GM23338 (cell line): ENCODE results near the gene GM2A. TPM values are rescaled to one million over a fixed set of nuclear protein-coding genes. Genes with fewer than 3 reads are reported as not detected.

Source experiments
- ATAC-seq: fragments of 200-7000 bp; cut with Tn5 transposase; 3 replicates; pipeline ENCODE4 v1.9.1; 2020
- DNase-seq: peaks from one replicate; pipeline ENCODE4 v3.0.0-alpha.2; 2015; ENCODE audit warnings: low spot score
- H2AFZ ChIP-seq: fragments of 200-600 bp; sonication (generic); 2 replicates; pipeline ENCODE4 v1.8.0; 2016; ENCODE audit warnings: antibody characterized with exemption, mild to moderate bottlenecking, moderate library complexity
- H3F3A ChIP-seq: fragments of 200-600 bp; sonication (generic); replicated peaks from 2 replicates; pipeline ENCODE4 v1.8.0; 2017; ENCODE audit warnings: antibody characterized with exemption, mixed run types, low read depth
- H3K27ac ChIP-seq: fragments of 200-600 bp; sonication (generic); 2 replicates; pipeline ENCODE4 v1.6.1; 2016; ENCODE audit warnings: low read depth
- H3K27me3 ChIP-seq: fragments of 200-600 bp; sonication (generic); 2 replicates; pipeline ENCODE4 v1.8.0; 2016; ENCODE audit warnings: mild to moderate bottlenecking, mixed run types, moderate library complexity; ENCODE audit not compliant: insufficient read depth
- H3K36me3 ChIP-seq: fragments of 200-600 bp; sonication (generic); 2 replicates; pipeline ENCODE4 v1.8.0; 2016; ENCODE audit warnings: mild to moderate bottlenecking; ENCODE audit not compliant: insufficient read depth
- H3K4me1 ChIP-seq: fragments of 200-600 bp; sonication (generic); 2 replicates; pipeline ENCODE4 v1.8.0; 2016; ENCODE audit warnings: mild to moderate bottlenecking, moderate library complexity; ENCODE audit not compliant: insufficient read depth
- H3K4me2 ChIP-seq: fragments of 200-600 bp; sonication (generic); 2 replicates; pipeline ENCODE4 v1.7.1; 2017; ENCODE audit warnings: mixed run types
- H3K4me3 ChIP-seq: fragments of 200-600 bp; sonication (generic); 2 replicates; pipeline ENCODE4 v1.6.1; 2016; ENCODE audit warnings: mixed run types
- H3K79me2 ChIP-seq: fragments of 200-600 bp; sonication (generic); replicated peaks from 2 replicates; pipeline ENCODE4 v1.8.0; 2017; ENCODE audit warnings: mild to moderate bottlenecking; ENCODE audit not compliant: insufficient read depth
- H3K9me2 ChIP-seq: fragments of 200-600 bp; sonication (generic); 2 replicates; pipeline ENCODE4 v1.8.0; 2017; ENCODE audit not compliant: insufficient read depth
- H4K20me1 ChIP-seq: fragments of 200-600 bp; sonication (generic); replicated peaks from 2 replicates; pipeline ENCODE4 v1.8.0; 2017; ENCODE audit warnings: mild to moderate bottlenecking; ENCODE audit not compliant: insufficient read depth
- H3K27ac Mint-ChIP-seq: 2 replicates; pipeline ENCODE4 v1.8.0; 2020; ENCODE audit warnings: inconsistent platforms, mild to moderate bottlenecking, moderate library complexity, mixed read lengths
- H3K27me3 Mint-ChIP-seq: 3 replicates; pipeline ENCODE4 v1.8.0; 2022; ENCODE audit warnings: low read depth, mild to moderate bottlenecking, moderate library complexity, mixed read lengths, inconsistent platforms; ENCODE audit not compliant: insufficient read depth, poor library complexity
- H3K36me3 Mint-ChIP-seq: 3 replicates; pipeline ENCODE4 v1.8.0; 2021; ENCODE audit warnings: low read depth, mild to moderate bottlenecking, inconsistent platforms, moderate library complexity, mixed read lengths
- H3K4me1 Mint-ChIP-seq: 3 replicates; pipeline ENCODE4 v1.8.0; 2020; ENCODE audit warnings: mild to moderate bottlenecking, inconsistent platforms, mixed read lengths
- H3K4me3 Mint-ChIP-seq: 3 replicates; pipeline ENCODE4 v1.8.0; 2021; ENCODE audit warnings: moderate library complexity, mild to moderate bottlenecking, inconsistent platforms, mixed read lengths
- H3K9me3 Mint-ChIP-seq: 3 replicates; pipeline ENCODE4 v1.8.0; 2020; ENCODE audit warnings: moderate library complexity, mild to moderate bottlenecking, inconsistent platforms, mixed read lengths
- CREB1 ChIP-seq: fragments of 250-450 bp; sonication (Bioruptor Pico); IDR thresholded peaks from 2 replicates; pipeline ENCODE4 v1.5.0; 2020; ENCODE audit warnings: low read depth, mild to moderate bottlenecking, moderate library complexity
- EZH2phosphoT487 ChIP-seq: fragments of 200-600 bp; sonication (generic); IDR thresholded peaks from one replicate; pipeline ENCODE4 v1.8.1; 2018; ENCODE audit warnings: antibody characterized with exemption; ENCODE audit not compliant: unreplicated experiment
- JUNB ChIP-seq: IDR thresholded peaks from one replicate; pipeline ENCODE4 v1.6.1; 2016; ENCODE audit warnings: antibody characterized with exemption; ENCODE audit not compliant: unreplicated experiment
- NANOG ChIP-seq: IDR thresholded peaks from 2 replicates; pipeline ENCODE4 v1.6.1; 2016; ENCODE audit warnings: antibody characterized with exemption, borderline replicate concordance
- POLR2AphosphoS5 ChIP-seq: IDR thresholded peaks from 2 replicates; pipeline ENCODE4 v1.6.1; 2016; ENCODE audit warnings: antibody characterized with exemption, low read depth
- REST ChIP-seq: IDR thresholded peaks from one replicate; pipeline ENCODE4 v1.6.1; 2018; ENCODE audit warnings: antibody characterized with exemption; ENCODE audit not compliant: unreplicated experiment
- ZNF114 ChIP-seq: fragments of 250-450 bp; sonication (Bioruptor Pico); IDR thresholded peaks from 2 replicates; pipeline ENCODE4 v1.5.0; 2020; ENCODE audit warnings: mild to moderate bottlenecking, moderate library complexity
- ZNF462 ChIP-seq: fragments of 250-450 bp; sonication (Bioruptor Pico); IDR thresholded peaks from 2 replicates; pipeline ENCODE4 v1.5.0; 2020; ENCODE audit warnings: mild to moderate bottlenecking, moderate library complexity
- polyA plus RNA-seq: library from polyadenylated mRNA; unstranded; fragments of >200 nt; fragmentation: Nextera tagmentation; extraction: Ambion mirVana; gene quantifications from 2 replicates; pipeline ENCODE4 v1.2.1, GENCODE V29; 2016
- total RNA-seq: library from RNA; depleted of rRNA; stranded (reverse); fragments of >200 nt; shearing (Covaris generic); gene quantifications from 2 replicates; pipeline ENCODE4 v1.2.3, GENCODE V29; 2014
- TF ChIP-seq, protein P1 (sequence below), 2 experiments: fragments of 200-600 bp in 1 of 2; sonication (generic) in 1 of 2; conservative IDR thresholded peaks; 2 replicates each; pipeline versions ENCODE4 v1.5.1 to v1.6.1; 2016 to 2017; ENCODE audit warnings: antibody characterized with exemption in 2 of 2, low read depth in 2 of 2, mild to moderate bottlenecking in 2 of 2, moderate library complexity in 1 of 2

GM2A gene
- total and polyA plus RNA-seq, 2 experiments from 2014 or later, result 9.8 to 27.8 TPM

DNA sequence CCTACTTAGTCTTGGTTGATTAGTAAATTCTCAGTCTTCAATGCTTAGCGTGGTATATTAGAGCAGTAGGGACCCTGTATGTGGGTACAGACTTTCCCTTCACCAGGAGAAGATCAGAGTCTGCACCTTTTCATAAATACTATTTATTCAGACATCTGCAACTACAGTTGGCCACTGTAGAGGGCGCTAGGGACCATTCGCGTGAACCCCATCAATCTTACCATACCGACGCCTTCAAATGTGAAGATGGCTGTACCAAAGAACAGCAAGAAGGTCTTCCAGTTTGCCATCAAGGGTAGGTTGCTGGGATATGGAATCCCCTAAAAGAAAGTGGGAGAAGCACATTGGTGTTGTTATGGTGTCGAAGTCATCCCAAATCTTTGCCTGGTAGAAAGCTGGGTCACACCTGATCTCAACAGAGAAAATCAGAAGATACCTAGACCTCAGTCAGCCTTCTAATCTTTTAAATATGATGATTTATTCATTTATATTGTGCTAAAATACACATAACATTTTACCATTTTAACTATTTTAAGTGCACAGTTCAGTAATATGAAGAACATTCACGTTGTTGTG, 31.5 kb downstream of the GM2A start:
- Histone ChIP-seq H3K4me2 (no peak overlapping the region), H3K27ac (no peak overlapping the region), H3K4me3 (no peak overlapping the region), H3K9me2 (no peaks in the 10 kb centered on the region), H3K27me3 (no peaks in the 10 kb centered on the region), H3F3A (no peaks in the 10 kb centered on the region), H3K36me3 (no peaks in the 10 kb centered on the region), H2AFZ (peak overlapping the region; percentile 48), H3K4me1 (no peaks in the 10 kb centered on the region), H3K79me2 (no peaks in the 10 kb centered on the region), H4K20me1 (no peaks in the 10 kb centered on the region)
- no peak for TF ChIP-seq EZH2phosphoT487
- no peak for TF ChIP-seq ZNF114
- no peak for TF ChIP-seq POLR2AphosphoS5
- no peak for TF ChIP-seq REST
- TF ChIP-seq, protein P1, sequence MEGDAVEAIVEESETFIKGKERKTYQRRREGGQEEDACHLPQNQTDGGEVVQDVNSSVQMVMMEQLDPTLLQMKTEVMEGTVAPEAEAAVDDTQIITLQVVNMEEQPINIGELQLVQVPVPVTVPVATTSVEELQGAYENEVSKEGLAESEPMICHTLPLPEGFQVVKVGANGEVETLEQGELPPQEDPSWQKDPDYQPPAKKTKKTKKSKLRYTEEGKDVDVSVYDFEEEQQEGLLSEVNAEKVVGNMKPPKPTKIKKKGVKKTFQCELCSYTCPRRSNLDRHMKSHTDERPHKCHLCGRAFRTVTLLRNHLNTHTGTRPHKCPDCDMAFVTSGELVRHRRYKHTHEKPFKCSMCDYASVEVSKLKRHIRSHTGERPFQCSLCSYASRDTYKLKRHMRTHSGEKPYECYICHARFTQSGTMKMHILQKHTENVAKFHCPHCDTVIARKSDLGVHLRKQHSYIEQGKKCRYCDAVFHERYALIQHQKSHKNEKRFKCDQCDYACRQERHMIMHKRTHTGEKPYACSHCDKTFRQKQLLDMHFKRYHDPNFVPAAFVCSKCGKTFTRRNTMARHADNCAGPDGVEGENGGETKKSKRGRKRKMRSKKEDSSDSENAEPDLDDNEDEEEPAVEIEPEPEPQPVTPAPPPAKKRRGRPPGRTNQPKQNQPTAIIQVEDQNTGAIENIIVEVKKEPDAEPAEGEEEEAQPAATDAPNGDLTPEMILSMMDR (conservative IDR thresholded peaks at IDR 0.05; ENCODE audit: low read depth in 2 of 2), result peak; percentile 65 to 86
- 0 out of 2 replicates have a peak, but pooled peaks have one; percentile 33 for TF ChIP-seq ZNF462 (CRISPR knock-in tag)
- no peak for TF ChIP-seq NANOG
- no peak for TF ChIP-seq JUNB
- TF ChIP-seq CREB1 (CRISPR knock-in tag), result no peak
- Mint-ChIP-seq H3K4me1 (peaks cover 9% of the 10 kb centered on the region; the same call in 2 of the 3 replicates), H3K27ac (no peak overlapping the region), H3K9me3 (no peaks in the 10 kb centered on the region), H3K36me3 (no peaks in the 10 kb centered on the region), H3K27me3 (peaks cover 3% of the 10 kb centered on the region), H3K4me3 (no peak overlapping the region)
- DNase-seq (peak; percentile 70), ATAC-seq (peak; percentile 70)
